H54 (cell line): Measurements from ENCODE around the gene PRKG1.

Source experiments
- DNase-seq: peaks from one replicate; pipeline ENCODE4 v3.0.0; 2011; ENCODE audit warnings: low spot score, mixed read lengths; ENCODE audit not compliant: insufficient read length
- FAIRE-seq: peaks from 3 replicates; lab custom pipeline; 2011; peaks lifted over from hg19 to GRCh38; lab: Jason Lieb, UNC
- POLR2A ChIP-seq: IDR thresholded peaks from 2 replicates; pipeline ENCODE4 v1.6.1; 2011; ENCODE audit warnings: low read depth, mild to moderate bottlenecking, low read length

Gene PRKG1

GRCh38 chr10:51892965-51893658 is 818.8 kb downstream of the PRKG1 start:
- FAIRE-seq (peak; percentile 52), DNase-seq (peak; percentile 6)
- TF ChIP-seq POLR2A, result no peak

DNA sequence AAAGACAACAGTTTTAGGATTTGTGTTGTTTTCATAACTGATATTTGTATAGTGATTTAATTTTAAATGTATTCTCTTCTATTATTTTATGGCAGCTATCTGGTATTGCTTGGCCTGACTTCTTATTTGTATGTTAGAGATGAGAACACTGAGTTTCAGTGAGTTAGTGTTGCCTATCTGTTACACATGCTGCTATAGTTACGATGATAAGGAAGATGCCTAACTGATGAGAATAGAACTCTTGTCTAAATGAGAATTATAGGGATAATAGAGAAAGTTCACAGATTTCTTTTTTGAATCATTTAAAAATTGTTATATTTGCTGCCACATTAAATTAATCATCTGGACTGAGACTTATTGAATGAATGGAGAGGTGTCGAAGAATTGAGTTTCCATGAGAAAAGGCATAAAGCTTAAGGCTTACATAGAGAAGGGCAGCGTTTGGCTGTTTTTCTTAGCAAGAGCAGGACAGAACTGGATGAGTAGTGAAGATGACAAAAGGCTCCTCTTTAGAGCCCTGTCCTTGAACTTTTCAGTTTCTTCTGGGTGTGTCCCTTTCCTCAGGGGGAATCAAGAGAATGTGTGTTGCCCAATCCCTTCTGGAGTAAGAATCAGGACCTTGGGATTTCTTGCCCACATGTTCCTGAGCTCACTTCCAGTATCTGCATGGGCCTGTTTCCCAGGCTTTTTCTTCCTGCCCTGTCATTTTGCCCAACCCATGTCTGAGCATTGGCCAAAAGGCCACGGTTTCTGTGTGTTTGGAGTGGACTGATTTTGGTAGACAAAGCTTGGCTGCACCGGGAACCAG is 820.7 kb downstream of the PRKG1 start:
- FAIRE-seq (no peak), DNase-seq (no peak)
- no peak for TF ChIP-seq POLR2A

GRCh38 chr10:51896849-51897248 is 822.6 kb downstream of the PRKG1 start:
- no peak for TF ChIP-seq POLR2A
- DNase-seq, result no peak
- no peak for FAIRE-seq

DNA sequence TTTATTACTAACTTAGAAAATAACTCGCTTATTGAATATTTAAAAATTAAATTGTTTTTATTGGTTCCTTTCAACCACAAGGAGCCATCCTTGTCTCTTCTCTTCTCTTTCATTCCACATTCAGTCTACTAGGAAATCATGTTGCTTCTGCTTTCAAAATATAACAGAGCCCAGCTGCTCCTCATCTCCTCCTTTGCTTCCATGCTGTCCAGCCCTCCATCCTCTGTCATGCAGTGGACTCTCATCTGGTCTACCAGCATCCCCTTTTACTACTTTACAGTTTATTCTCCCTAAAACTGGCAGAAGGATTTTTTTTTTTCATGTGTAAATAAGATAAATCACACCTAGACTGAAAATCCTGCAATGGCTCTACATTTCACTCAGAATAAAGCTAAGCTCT is 823.3 kb downstream of the PRKG1 start:
- DNase-seq (no peak), FAIRE-seq (no peak)
- TF ChIP-seq POLR2A, result no peak

GRCh38 chr10:51900180-51900579 is 825.9 kb downstream of the PRKG1 start:
- no peak for FAIRE-seq
- TF ChIP-seq POLR2A, result no peak

DNA sequence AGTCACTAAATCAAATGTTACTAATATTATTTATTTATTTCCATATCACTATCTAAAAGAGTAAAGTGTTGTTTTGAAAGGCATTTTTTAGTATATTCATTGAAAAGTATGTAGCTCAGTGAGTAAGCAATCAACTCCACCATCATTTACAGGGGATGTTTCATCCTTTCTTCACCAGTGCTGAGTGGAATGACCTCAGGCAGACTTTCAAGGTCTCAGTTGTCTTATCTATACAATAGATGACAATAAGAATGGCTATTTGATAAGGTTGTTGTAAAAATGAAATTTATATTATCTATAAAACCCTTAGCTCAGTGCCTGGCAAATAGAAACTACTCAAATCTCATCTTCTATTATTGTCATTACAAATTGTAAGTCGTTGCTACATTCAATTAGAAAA is 829.4 kb downstream of the PRKG1 start:
- DNase-seq (no peak), FAIRE-seq (no peak)
- no peak for TF ChIP-seq POLR2A

More at GRCh38 chr10:51900180-51900579, 825.9 kb downstream of the PRKG1 start:
- no peak for DNase-seq

DNA sequence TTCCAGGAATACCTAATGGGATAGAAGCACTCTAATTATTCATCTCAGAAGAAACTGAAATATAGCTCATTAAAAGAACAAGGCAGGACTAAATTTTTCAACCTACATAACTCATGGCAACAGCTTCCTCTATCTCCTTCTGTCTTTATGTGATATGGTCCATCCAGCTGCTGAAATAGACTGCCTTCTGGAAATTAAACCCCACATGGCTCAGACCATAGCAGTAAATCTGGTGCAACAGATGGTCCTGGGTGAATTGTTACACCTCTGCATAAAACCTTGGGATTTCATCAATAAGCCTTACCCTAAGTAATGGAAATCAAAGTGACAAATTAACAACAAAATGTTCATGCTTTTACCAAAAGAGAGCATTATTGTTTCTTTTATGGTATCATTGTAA is 830.7 kb downstream of the PRKG1 start:
- DNase-seq (no peak), FAIRE-seq (no peak)
- no peak for TF ChIP-seq POLR2A

- TF ChIP-seq POLR2A, result no peak
- FAIRE-seq, result no peak
- no peak for DNase-seq
These were observed 833.1 kb downstream of the PRKG1 start for GRCh38 chr10:51907361-51907760.

- FAIRE-seq (no peak), DNase-seq (no peak)
- TF ChIP-seq POLR2A, result no peak
These were observed 835.9 kb downstream of the PRKG1 start for GRCh38 chr10:51910189-51910588.

GRCh38 chr10:51910596-51910995 is 836.3 kb downstream of the PRKG1 start:
- no peak for TF ChIP-seq POLR2A
- no peak for DNase-seq
- FAIRE-seq, result no peak

GRCh38 chr10:51911723-51912122 is 837.4 kb downstream of the PRKG1 start:
- DNase-seq (no peak), FAIRE-seq (no peak)

GRCh38 chr10:51915031-51915542 is 840.8 kb downstream of the PRKG1 start:
- TF ChIP-seq POLR2A, result no peak
- no peak for FAIRE-seq
- no peak for DNase-seq

More at GRCh38 chr10:51911723-51912122, 837.4 kb downstream of the PRKG1 start:
- TF ChIP-seq POLR2A, result no peak

GRCh38 chr10:51918440-51918839 is 844.2 kb downstream of the PRKG1 start:
- FAIRE-seq (no peak), DNase-seq (no peak)
- no peak for TF ChIP-seq POLR2A

GRCh38 chr10:51918884-51919325 is 844.6 kb downstream of the PRKG1 start:
- DNase-seq (no peak), FAIRE-seq (no peak)
- TF ChIP-seq POLR2A, result no peak

GRCh38 chr10:51920672-51921071 is 846.4 kb downstream of the PRKG1 start:
- DNase-seq (no peak), FAIRE-seq (no peak)
- no peak for TF ChIP-seq POLR2A
